Kidney epithelial cell (primary cell): ENCODE data around the gene ATG9B. TPM values are rescaled to one million over a fixed set of nuclear protein-coding genes. Genes with fewer than 3 reads are reported as not detected.

Experiments used
- DNase-seq: peaks from one replicate; pipeline ENCODE4 v3.0.0-alpha.2; 2010; ENCODE audit warnings: low read depth
- H3K27me3 ChIP-seq: 2 replicates; pipeline ENCODE4 v1.6.0; 2011; ENCODE audit warnings: low read length; ENCODE audit not compliant: control insufficient read depth, insufficient read depth
- H3K36me3 ChIP-seq: 2 replicates; pipeline ENCODE4 v1.5.1; 2011; ENCODE audit warnings: low read length; ENCODE audit not compliant: control insufficient read depth, insufficient read depth
- H3K4me3 ChIP-seq: 2 replicates; pipeline ENCODE4 v1.5.1; 2011; ENCODE audit warnings: low read depth, mild to moderate bottlenecking, control low read depth, low read length
- CTCF ChIP-seq: IDR thresholded peaks from 2 replicates; pipeline ENCODE4 v1.5.1; 2011; ENCODE audit warnings: mild to moderate bottlenecking, moderate library complexity, low read length, control low read depth, inconsistent platforms; ENCODE audit not compliant: insufficient read depth, poor library complexity, severe bottlenecking
- total RNA-seq: library from RNA; depleted of rRNA; stranded (reverse); fragments of >200 nt; gene quantifications from 2 replicates; pipeline ENCODE4 v1.2.3, GENCODE V29; 2015

The ATG9B gene
- total RNA-seq, 1 donor from 2014 or later = 2.1 TPM

GRCh38 chr7:150973571-150974451, 50.5 kb downstream of the ATG9B start:
- DNase-seq = no peak
- H3K27me3 ChIP-seq = peaks cover 83% of the 10 kb centered on the region
- no peak for TF ChIP-seq CTCF
- H3K36me3 ChIP-seq = no peaks in the 10 kb centered on the region
- H3K4me3 ChIP-seq = no peak overlapping the region

GRCh38 chr7:150972741-150973140, 51.6 kb downstream of the ATG9B start:
- Histone ChIP-seq H3K4me3 (no peak overlapping the region), H3K36me3 (no peaks in the 10 kb centered on the region), H3K27me3 (peaks cover 87% of the 10 kb centered on the region)
- TF ChIP-seq CTCF = no peak
- no peak for DNase-seq

GRCh38 chr7:150972023-150972468, 52.2 kb downstream of the ATG9B start:
- no peak overlapping the region for H3K4me3 ChIP-seq
- no peaks in the 10 kb centered on the region for H3K36me3 ChIP-seq
- TF ChIP-seq CTCF = no peak
- DNase-seq = no peak
- peaks cover 82% of the 10 kb centered on the region for H3K27me3 ChIP-seq

- no peak overlapping the region for H3K4me3 ChIP-seq
- H3K27me3 ChIP-seq = peaks cover 75% of the 10 kb centered on the region
- TF ChIP-seq CTCF = no peak
- H3K36me3 ChIP-seq = no peaks in the 10 kb centered on the region
- no peak for DNase-seq
Measured at GRCh38 chr7:150971242-150972022, 52.9 kb downstream of the ATG9B start.

- Histone ChIP-seq H3K27me3 (peaks cover 69% of the 10 kb centered on the region), H3K36me3 (no peaks in the 10 kb centered on the region), H3K4me3 (no peak overlapping the region)
- no peak for DNase-seq
- TF ChIP-seq CTCF = no peak
Measured at GRCh38 chr7:150970424-150970823, 53.9 kb downstream of the ATG9B start.
